HepG2 (cell line): ENCODE measurements around the gene CLASRP. TPM values are rescaled to one million over a fixed set of nuclear protein-coding genes. Genes with fewer than 3 reads are reported as not detected.

Experiments used
- CBX5 ChIP-seq: sonication (generic); formaldehyde crosslinking; IDR thresholded peaks from 2 replicates; pipeline ENCODE4 v1.4.0; 2020; ENCODE audit warnings: missing genetic modification reagents, borderline replicate concordance
- CENPX ChIP-seq: sonication (generic); formaldehyde crosslinking; IDR thresholded peaks from 2 replicates; pipeline ENCODE4 v1.9.0; 2021; ENCODE audit warnings: mild to moderate bottlenecking, missing genetic modification reagents, moderate library complexity
- ETS1 ChIP-seq: sonication (generic); formaldehyde crosslinking; IDR thresholded peaks from 2 replicates; pipeline ENCODE4 v1.4.0; 2020; ENCODE audit warnings: missing genetic modification reagents
- IRF1 ChIP-seq: sonication (generic); formaldehyde crosslinking; IDR thresholded peaks from 2 replicates; pipeline ENCODE4 v1.4.0; 2020; ENCODE audit warnings: low read depth, mild to moderate bottlenecking, missing genetic modification reagents
- MIER2 ChIP-seq: IDR thresholded peaks from 2 replicates; pipeline ENCODE4 v1.6.1; 2016; ENCODE audit warnings: missing biosample characterization, missing genetic modification reagents
- MIER3 ChIP-seq: IDR thresholded peaks from 2 replicates; pipeline ENCODE4 v1.6.1; 2016; ENCODE audit warnings: missing compliant biosample characterization, borderline replicate concordance
- NFRKB ChIP-seq: fragments of 450-650 bp; IDR thresholded peaks from 2 replicates; pipeline ENCODE4 v1.6.1; 2017
- ONECUT2 ChIP-seq: sonication (generic); formaldehyde crosslinking; IDR thresholded peaks from 2 replicates; pipeline ENCODE4 v1.4.0; 2020; ENCODE audit warnings: missing genetic modification reagents
- PRPF4 ChIP-seq: fragments of 200-400 bp; formaldehyde crosslinking; IDR thresholded peaks from 2 replicates; pipeline ENCODE4 v1.6.1; 2016; ENCODE audit warnings: low read length, low read depth; ENCODE audit not compliant: poor library complexity, severe bottlenecking
- STAT5B ChIP-seq: sonication (generic); formaldehyde crosslinking; IDR thresholded peaks from 2 replicates; pipeline ENCODE4 v1.4.0; 2020; ENCODE audit warnings: missing genetic modification reagents
- ZFP36L2 ChIP-seq: sonication (generic); formaldehyde crosslinking; IDR thresholded peaks from 2 replicates; pipeline ENCODE4 v1.4.0; 2020; ENCODE audit warnings: missing genetic modification reagents
- ZNF143 ChIP-seq: sonication (generic); formaldehyde crosslinking; IDR thresholded peaks from 2 replicates; pipeline ENCODE4 v1.4.0; 2020; ENCODE audit warnings: missing genetic modification reagents
- ZNF225 ChIP-seq: sonication (generic); formaldehyde crosslinking; IDR thresholded peaks from 2 replicates; pipeline ENCODE4 v1.4.0; 2020; ENCODE audit warnings: mild to moderate bottlenecking, missing genetic modification reagents
- ZNF281 ChIP-seq: sonication (generic); formaldehyde crosslinking; IDR thresholded peaks from 2 replicates; pipeline ENCODE4 v1.4.0; 2020; ENCODE audit warnings: missing genetic modification reagents, borderline replicate concordance
- ZNF335 ChIP-seq: sonication (generic); formaldehyde crosslinking; IDR thresholded peaks from 2 replicates; pipeline ENCODE4 v1.4.0; 2020; ENCODE audit warnings: missing genetic modification reagents
- ZNF468 ChIP-seq: sonication (generic); formaldehyde crosslinking; IDR thresholded peaks from 2 replicates; pipeline ENCODE4 v1.8.0; 2022; ENCODE audit warnings: mild to moderate bottlenecking, moderate library complexity, missing genetic modification reagents
- ZNF619 ChIP-seq: sonication (generic); formaldehyde crosslinking; IDR thresholded peaks from 2 replicates; pipeline ENCODE4 v1.4.0; 2020; ENCODE audit warnings: mild to moderate bottlenecking, missing genetic modification reagents
- ZNF660 ChIP-seq: sonication (generic); formaldehyde crosslinking; IDR thresholded peaks from 2 replicates; pipeline ENCODE4 v1.5.1; 2020; ENCODE audit warnings: mild to moderate bottlenecking, low read depth, missing genetic modification reagents, borderline replicate concordance
- ZSCAN5A ChIP-seq: sonication (generic); formaldehyde crosslinking; IDR thresholded peaks from 2 replicates; pipeline ENCODE4 v1.8.0; 2022; ENCODE audit warnings: mild to moderate bottlenecking, missing genetic modification reagents, borderline replicate concordance
- ZUFSP ChIP-seq: sonication (generic); formaldehyde crosslinking; IDR thresholded peaks from 2 replicates; pipeline ENCODE4 v1.9.0; 2021; ENCODE audit warnings: missing genetic modification reagents, mild to moderate bottlenecking, borderline replicate concordance
- polyA plus RNA-seq, 8 experiments: library from polyadenylated mRNA; depleted of rRNA in 3 of 8; stranded (reverse) in 7 of 8; unstranded in 1 of 8; fragments of >200 nt; fragmentation: Illumina TruSeq in 4 of 8; extraction: Trizol in 4 of 8; gene quantifications; 2 replicates each; pipeline versions ENCODE4 v1.2.1 to v1.2.3, GENCODE V29; 2011 to 2016; ENCODE audit warnings: low read depth in 4 of 8, missing spikeins in 1 of 8, mixed read lengths in 1 of 8; ENCODE audit not compliant: insufficient read depth in 1 of 8
- total RNA-seq, 5 experiments: library from RNA; depleted of rRNA; stranded (reverse); fragments of >200 nt; fragmentation: Illumina TruSeq; extraction: Trizol; gene quantifications; 2 replicates each; pipeline ENCODE4 v1.2.3, GENCODE V29; 2016; ENCODE audit warnings: low read depth in 1 of 5

CLASRP gene
- total and polyA plus RNA-seq, 2 of the 13 experiments (the other 11 are each of a cell fraction or from before 2014, with no cell fraction given): 32.0 to 51.4 TPM

- TF ChIP-seq MIER2 (CRISPR knock-in tag): no peak
- TF ChIP-seq ZNF225 (CRISPR knock-in tag): peak; percentile 86; the same call in 1 of the 2 replicates
- no peak for TF ChIP-seq ZUFSP (CRISPR knock-in tag)
- peak; percentile 71; the same call in 1 of the 2 replicates for TF ChIP-seq ZSCAN5A (CRISPR knock-in tag)
- TF ChIP-seq ZFP36L2 (CRISPR knock-in tag): peak; percentile 39; the same call in 1 of the 2 replicates
- TF ChIP-seq CENPX (CRISPR knock-in tag): no peak
- TF ChIP-seq ONECUT2: no peak
- no peak for TF ChIP-seq ZNF660
- no peak for TF ChIP-seq PRPF4
- TF ChIP-seq ZNF143: peak; percentile 60
- peak; percentile 93 for TF ChIP-seq ZNF281 (CRISPR knock-in tag)
- peak; percentile 53; the same call in 1 of the 2 replicates for TF ChIP-seq ZNF335 (CRISPR knock-in tag)
- TF ChIP-seq ZNF468 (CRISPR knock-in tag): no peak
- TF ChIP-seq CBX5 (CRISPR knock-in tag): no peak
- no peak for TF ChIP-seq NFRKB
- TF ChIP-seq ZNF619 (CRISPR knock-in tag): 0 out of 2 replicates have a peak, but pooled peaks have one; percentile 27
- TF ChIP-seq ETS1 (CRISPR knock-in tag): 0 out of 2 replicates have a peak, but pooled peaks have one; percentile 76
- no peak for TF ChIP-seq MIER3 (CRISPR knock-in tag)
- TF ChIP-seq IRF1 (CRISPR knock-in tag): 0 out of 2 replicates have a peak, but pooled peaks have one; percentile 35
- 0 out of 2 replicates have a peak, but pooled peaks have one; percentile 21 for TF ChIP-seq STAT5B
Measured at GRCh38 chr19:45079063-45079910, 40.4 kb downstream of the CLASRP start, which contains the start of gene GEMIN7 (continued).
